ENCODE data around the gene C1R. TPM values are rescaled to one million over a fixed set of nuclear protein-coding genes. Genes with fewer than 3 reads are reported as not detected.
A peak's percentile ranks its signal among the peaks of the same experiment; 100 is the strongest.
"Not testable (repeated sequence)": the region's sequence is repeated elsewhere in the genome, so short reads cannot be mapped to it uniquely, and the experiment has no call there.

The C1R gene
- total RNA-seq, 1 donor from 2014 or later = 96.9 TPM

DNA sequence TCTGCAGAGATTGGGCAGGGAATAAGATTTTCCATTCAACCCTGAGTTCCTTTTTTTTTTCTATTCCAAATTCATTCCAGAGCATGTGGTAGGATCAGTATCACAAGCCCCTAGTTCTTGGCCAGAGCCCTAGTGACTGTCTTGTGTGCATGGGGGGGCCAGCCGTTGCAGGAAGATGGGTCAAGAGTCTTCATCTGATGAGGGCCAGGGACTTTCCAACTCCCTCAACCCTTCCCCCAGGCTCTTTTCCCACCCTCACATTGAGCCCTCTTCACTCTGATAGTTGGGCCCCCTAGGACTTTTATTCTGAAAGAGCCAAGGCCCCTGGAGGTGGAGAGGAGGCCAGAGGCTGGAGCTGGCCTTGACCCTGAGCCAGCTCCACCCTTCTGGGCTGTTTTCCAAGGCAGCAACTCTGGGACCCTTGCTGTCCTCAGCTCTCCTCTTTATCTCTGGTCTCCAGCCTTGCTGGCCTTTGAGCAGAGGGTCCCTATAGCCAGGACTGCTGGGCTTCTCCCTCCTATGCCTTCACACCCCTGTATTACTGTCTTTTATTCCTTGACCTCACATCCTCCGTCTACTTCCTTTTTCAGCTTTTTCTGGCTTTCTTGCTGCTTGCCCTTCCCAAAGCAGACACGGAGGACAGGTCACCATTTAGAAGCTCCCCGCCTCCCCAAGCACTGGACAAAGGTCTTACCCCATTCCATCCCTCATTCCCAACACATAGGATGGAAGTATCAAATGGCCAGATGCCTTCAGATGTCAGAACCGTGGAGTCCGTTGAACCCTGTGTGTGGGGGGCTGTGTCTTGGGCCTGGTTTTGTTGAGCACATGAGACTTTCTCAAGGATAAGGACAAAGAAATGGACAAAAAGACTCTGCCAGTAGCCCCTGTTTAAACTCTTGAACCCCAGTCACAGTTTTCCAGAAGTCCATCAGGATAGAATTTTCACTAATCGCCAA, 30.8 kb upstream of the C1R start:
- no peak for DNase-seq (ENCODE audit: low spot score)
- intact Hi-C loops (cut with DNase I) = no loop called here

DNA sequence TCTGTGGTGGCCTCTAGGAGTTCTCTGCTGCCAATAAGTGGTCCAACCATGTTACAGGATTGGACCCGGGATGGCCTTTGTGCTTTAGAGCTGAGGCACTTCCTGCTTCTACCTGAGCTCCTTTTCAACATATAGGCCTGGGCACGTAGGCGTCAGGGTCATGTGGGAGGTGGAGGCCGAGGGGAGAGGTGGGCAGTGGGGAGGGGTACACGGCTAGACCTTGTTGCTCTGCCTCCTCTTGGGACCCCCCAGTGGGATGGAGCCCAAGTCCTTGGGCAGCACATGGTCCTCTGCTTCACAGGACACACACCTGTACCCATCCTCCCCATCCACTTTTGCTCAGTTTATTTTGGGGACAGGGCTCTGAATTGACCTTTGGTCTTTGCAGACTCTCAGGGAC, 29.1 kb upstream of the C1R start:
- intact Hi-C loops (cut with DNase I) = no loop called here

DNA sequence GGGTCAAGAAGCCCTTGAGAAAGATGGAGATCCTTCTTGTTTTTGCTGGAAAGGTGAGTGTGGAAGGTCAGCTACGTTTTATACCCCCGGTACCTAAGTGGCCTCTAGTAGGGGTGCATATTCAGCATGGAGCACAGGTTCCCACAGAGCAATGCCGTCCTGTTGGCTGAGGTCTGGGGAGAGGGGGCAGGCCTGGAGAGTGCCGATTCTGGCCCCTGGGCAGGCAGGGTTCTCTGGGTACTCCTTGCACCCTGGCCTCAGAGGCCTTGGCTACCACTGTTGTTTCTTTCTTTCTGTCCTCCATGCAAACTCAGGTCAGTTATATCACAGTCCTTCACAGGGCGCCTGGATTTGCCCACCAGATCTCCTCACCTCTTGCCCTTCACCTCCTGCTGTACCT, 27.9 kb upstream of the C1R start:
- intact Hi-C loops (cut with DNase I) = no loop called here

More for the DNA sequence above, 29.1 kb upstream of the C1R start:
- DNase-seq (ENCODE audit: low spot score) = no peak

DNA sequence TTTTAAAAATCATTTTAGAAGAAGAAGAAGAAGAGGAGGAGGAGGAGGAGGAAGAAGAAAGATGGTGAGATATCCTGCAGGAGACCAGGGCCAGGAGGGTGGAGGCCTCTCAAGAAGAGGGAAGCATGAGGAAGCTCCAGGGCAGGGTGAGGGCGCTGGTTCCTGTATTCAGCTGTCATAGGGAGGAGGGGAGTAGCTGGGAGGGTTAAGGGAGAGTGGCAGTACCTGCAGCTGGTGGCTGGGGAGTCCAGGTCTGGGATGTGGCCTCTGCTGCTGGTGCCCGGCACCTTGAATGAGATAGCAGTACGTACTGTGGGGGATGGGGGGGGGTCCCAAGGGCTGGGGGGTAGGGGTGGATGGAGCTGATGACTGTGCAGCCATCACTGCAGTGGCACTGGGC, 26.6 kb upstream of the C1R start:
- no peak for DNase-seq (ENCODE audit: low spot score)

More for the DNA sequence above, 27.9 kb upstream of the C1R start:
- DNase-seq (ENCODE audit: low spot score) = no peak

DNA sequence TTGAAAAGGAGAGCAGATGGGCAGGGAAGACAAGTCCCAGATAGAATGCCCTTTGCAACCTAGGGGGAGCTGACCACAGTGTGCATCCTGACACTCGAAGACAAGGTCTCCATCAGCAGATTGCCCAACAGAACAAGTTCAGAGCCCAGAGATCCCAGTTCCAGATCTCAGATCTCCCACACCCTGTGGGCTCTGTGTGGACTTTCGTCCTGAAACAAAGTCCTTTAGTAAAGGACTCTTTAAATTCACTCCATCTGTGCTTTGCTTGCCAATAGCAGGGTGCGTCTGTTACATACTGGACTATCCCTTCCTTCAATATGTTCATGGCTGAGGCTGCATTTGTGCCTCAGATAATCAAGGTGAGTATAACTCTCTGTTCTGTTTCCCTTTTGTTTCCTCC, 25.4 kb upstream of the C1R start:
- DNase-seq (ENCODE audit: low spot score) = no peak
- intact Hi-C loops (cut with DNase I) = no loop called here

More for the DNA sequence above, 26.6 kb upstream of the C1R start:
- intact Hi-C loops (cut with DNase I) = no loop called here

DNA sequence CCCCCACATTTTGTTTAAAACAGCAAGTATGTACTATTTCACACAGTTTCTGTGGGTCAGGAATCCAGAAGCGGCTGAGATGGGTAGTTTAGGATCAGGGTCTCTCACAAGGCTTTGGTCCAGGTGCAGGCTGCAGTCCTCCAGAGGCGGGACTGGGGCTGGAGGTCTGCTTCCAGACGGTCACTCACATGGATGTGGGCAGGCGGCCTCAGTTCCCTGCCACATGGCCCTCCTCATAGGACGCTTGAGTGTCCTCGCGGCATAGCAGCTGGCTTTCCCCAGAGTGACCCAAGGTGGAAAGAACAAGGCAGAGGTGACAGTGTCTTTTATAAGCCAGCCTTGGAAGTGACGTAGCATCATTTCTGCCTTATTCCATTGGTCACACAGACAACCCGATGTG, 24.7 kb upstream of the C1R start:
- DNase-seq (ENCODE audit: low spot score) = no peak
- intact Hi-C loops (cut with DNase I) = no loop called here

DNA sequence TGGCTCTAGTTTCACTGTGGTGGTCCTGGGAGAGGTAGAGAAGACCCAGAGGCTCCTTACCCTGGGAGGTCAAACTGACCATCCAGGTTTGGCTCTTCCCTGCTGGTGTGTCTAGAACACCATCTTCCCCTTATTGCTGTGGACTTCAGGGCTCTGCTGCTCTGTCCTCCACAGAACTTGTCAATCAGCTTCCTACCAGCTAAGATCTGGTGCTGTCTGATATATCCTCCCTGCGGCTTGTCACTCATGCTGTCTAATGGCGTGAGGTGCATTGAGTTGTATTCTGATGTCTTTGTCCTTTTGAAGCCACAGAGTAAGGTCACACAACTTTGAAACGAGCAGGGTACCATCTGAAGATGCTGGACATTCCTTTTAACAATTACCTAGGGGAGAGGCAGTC, 24.0 kb upstream of the C1R start:
- intact Hi-C loops (cut with DNase I) = no loop called here
- no peak for DNase-seq (ENCODE audit: low spot score)

DNA sequence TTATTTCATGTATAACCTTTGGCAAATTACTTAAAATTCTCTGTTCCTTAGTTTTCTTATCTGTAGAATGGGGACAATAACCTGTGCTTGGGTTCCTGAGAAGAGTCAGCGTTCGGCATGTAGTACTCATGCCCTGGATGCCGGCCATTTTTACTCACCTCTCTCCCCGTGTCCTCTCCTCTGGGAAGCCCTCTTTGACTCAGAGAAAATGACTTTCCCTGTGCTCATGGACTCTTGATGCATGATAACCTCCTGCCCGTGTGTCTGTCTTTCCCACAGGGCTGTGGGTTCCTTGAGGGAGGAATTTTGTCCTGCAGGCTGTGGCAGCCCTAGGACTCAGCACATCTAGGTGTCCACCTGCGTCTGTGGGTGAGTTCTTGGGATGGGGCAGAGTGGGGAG, 22.6 kb upstream of the C1R start:
- no peak for DNase-seq (ENCODE audit: low spot score)
- intact Hi-C loops (cut with DNase I) = loop anchor here (5.0 kb wide), 1 partner anchor 98 kb away; the partner anchor contains the start of gene LPCAT3

DNA sequence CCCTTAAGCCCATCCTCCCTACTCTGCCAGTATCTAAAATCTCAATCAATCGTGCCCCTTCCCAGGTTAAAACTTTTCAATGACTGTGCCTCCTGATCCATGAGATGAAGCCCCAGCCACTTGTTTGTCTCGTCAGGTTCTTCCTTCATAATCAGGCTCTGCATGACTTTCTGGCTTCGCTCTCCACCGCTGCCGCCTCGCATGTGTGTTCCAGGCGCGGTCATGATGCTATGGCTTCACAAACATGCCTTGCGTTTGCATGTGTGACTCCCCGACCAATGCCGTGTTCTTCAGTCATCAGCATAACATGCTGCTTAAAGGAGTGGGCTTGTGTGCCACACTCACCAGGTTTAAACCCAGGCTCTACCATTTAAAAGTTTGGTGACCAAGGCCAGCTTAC, 21.8 kb upstream of the C1R start:
- intact Hi-C loops (cut with DNase I) = loop anchor here (5.0 kb wide), 1 partner anchor 97 kb away; the partner anchor contains the start of gene LPCAT3
- DNase-seq (ENCODE audit: low spot score) = no peak

DNA sequence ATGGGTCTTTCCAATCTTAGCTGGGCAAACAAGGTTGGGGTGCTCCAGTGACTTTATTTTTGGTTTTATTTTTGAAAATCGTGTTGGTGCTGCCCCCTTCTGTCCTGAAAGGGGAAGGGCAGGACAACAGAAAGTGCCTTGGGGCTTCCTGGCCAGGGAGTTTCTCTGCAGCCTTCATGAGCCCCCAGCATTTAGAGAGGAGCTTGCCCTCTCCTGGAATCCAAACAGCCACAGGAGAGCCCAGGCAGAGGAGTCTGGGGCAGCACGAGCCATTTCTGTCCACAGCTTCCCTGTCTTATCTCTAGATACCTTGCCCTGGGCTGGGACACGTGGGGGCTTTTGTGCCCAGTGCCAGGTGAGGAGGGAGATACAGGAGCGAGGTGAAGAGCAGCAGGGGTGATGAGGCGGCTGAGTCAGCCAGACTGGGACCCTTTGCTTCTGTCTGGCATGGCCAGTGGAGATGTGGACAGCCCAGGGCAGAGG, 21.2 kb upstream of the C1R start:
- intact Hi-C loops (cut with DNase I) = loop anchor here (5.0 kb wide), 1 partner anchor 96 kb away; the partner anchor contains the start of gene LPCAT3
- no peak for DNase-seq (ENCODE audit: low spot score)

DNA sequence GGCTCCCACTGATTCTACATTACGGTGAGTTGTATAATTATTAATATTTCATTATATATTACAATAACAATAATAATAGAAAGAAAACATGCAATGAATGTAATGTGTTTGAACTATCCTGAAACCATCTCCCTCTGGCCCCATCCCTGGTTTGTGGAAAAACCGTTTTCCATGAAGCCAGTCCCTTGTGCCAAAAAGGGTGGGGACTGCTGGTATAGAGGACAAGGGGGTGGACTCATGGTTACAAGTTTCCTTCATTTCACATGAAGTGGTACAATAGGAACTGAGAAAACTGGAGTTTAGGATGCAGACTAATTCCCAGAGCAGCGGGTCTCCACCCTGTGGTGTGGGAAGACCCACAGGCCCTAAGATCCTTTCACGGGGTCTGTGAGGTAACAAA, 19.8 kb upstream of the C1R start:
- intact Hi-C loops (cut with DNase I) = loop anchor here (5.0 kb wide), 1 partner anchor 95 kb away; the partner anchor contains the start of gene LPCAT3

DNA sequence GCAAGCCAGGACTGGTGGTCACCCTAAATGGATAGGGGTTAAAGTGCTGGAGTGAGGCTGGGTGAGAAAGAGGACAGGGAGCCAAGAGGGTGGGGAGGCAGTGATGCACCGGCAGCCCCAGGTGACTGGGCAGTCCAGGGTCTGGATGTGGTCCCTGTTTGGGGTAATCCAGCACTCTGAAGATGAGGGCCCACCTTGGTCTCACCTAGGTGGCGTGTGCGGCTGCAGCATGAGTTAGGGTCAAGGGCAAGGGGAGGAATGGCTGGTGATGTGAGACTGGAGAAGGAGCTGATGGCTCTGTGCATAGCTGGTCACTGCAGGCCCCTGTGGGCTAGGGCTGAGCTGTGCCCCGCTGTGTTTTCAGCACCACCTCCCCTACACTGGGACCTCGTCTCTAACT, 18.4 kb upstream of the C1R start:
- intact Hi-C loops (cut with DNase I) = loop anchor here (5.0 kb wide), 1 partner anchor 93 kb away; the partner anchor contains the start of gene LPCAT3

More for the DNA sequence above, 19.8 kb upstream of the C1R start:
- no peak for DNase-seq (ENCODE audit: low spot score)

DNA sequence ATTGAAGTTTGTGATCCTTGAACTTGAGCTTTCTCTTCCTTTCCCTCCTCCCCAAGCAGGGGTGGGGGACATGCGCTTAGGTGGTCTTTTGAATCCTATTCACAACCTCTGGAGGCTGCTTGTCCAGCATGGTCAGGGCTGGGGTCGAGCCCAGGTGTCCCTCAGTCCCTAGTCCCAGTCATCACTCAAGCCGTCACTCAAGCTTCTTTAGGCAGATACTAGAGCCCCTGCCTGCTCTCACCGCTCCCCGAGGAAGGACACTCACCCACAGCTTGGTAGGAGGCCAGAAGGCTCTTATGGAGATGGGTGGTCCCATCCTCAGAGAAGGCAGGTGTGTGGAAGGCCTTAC, 17.3 kb upstream of the C1R start:
- intact Hi-C loops (cut with DNase I) = loop anchor here (1.0 to 2.0 kb wide), 2 partner anchors 49 to 165 kb away; partner anchors contain the start of genes C12orf57 and C1S
- DNase-seq (ENCODE audit: low spot score) = no peak

More for the DNA sequence above, 18.4 kb upstream of the C1R start:
- no peak for DNase-seq (ENCODE audit: low spot score)

DNA sequence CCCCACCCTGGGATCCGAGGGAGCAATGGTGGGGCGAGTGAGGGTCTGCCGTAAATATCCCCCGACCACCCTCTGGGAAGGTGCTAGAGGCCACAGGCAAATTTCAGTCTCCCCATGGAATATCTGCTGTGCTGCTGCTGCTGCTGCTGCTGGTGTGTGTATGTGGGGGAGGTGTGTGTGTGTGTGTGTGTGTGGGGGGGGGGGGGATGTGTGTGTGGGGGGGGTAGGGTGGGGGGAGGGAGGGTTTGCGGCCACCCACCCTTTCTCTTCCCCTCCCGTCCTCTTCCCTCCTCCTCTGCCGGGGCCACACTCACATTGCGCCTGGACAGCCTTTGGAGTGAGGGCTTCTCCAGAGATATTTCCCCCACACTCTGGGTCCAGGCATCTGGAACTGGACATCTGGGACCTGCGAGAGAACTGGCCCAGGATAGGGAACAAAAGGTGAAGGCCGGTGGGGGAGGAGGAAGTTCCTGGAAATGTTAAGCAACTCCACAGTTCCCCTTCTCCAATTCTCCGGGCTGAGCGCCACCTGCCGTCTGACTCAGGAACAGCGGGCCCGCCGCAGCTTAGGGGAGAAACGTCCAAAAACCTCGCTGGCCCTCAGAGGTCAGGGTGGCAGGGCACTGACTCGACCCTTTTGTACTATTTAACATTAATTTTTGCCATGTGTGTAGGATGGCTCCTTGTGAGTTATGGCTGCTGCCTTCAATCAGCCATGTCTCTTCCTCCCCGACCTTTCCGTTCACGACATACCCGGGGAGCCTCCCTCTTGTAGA, 16.7 kb upstream of the C1R start, which contains the start of gene C1RL:
TSS of gene C1RL (minus strand) at position 419 of the 776 bp plus-strand sequence. CDS start at position 385, 34 bp downstream.
- DNase-seq (ENCODE audit: low spot score) = peak; percentile 94
- intact Hi-C loops (cut with DNase I) = loop anchor here (1.0 to 2.0 kb wide), 2 partner anchors 48 to 165 kb away; partner anchors contain the start of genes C12orf57 and C1S

DNA sequence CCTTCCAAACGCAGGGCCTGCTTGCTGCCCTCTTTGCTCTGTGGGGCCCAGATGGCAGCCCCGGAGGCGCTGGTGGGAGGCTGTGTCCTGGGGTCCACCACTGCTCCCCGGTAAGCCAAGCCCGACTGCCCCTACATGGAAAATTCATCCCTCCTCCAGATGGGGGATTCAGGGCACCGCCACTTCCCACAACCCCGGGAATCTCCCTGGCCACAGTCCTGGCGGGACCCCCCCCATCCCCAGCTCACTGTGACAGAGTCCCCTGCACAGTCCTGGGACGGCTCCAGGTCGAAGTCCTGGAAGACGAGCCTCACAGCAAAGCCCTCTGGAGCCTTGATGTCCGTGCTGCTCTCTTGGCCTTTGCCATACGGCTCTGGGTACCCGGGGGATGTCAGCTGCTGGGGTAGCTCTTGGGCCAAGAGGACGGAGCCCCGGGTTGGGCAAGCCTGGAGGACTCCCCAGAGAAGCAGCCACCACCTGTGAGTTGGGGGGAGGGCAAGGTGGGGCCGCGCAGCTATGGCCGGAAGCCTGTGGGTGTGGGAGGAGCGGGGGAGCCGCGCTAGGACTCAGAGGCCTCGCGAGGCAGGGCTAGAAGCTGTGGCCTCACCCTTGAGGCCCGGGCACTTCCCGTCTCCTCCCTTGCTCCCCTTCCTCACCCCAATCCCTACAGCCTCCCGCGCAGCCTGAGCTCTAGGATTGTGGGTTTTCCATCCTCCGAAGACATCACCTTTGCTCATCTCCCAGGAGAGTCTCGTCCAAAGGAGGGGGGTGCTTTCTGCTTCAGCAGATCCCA, 16.0 kb upstream of the C1R start:
- DNase-seq (ENCODE audit: low spot score) = peak; percentile 92
- intact Hi-C loops (cut with DNase I) = loop anchor here (2.0 kb wide), 1 partner anchor 47 kb away; the partner anchor contains the start of gene C1S

DNA sequence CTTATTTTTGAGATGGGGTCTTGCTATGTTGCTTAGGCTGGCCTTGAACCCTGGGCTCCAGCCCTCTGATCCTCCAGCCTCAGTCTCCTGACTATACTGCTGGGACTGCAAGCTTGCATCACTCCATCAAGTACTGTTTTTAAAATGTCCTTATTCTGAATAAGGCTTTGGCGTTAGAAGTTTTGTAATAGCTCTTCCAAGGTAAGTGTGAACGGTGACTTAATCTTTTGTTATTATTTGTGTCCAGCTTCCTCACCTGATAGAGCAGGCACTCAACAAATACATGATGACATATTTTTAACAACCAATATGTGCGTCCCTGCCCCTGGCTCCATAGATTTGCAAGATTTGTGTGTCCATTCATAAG, 15.4 kb upstream of the C1R start:
- intact Hi-C loops (cut with DNase I) = loop anchor here (2.0 kb wide), 1 partner anchor 47 kb away; the partner anchor contains the start of gene C1S
- peak; percentile 71 for DNase-seq (ENCODE audit: low spot score)

DNA sequence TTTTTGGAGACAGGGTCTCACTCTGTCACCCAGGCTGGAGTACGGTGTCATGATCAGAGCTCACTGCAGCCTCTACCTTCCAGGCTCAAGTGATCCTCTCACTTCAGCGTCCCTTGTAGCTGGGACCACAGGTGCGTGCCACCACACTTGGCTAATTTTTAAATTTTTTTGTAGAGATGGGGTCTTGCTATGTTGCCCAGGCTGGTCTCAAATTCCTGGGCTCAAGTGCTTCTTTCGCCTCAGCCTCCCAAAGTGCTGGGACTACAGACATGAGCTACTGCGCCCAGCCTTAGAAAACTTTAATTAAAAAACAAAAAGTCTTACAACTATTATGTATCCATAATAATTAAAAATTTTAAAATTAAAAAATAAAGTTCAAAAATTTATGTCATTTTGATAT, 14.9 kb upstream of the C1R start:
- intact Hi-C loops (cut with DNase I) = not testable (repeated sequence)
- peak; percentile 44 for DNase-seq (ENCODE audit: low spot score)

DNA sequence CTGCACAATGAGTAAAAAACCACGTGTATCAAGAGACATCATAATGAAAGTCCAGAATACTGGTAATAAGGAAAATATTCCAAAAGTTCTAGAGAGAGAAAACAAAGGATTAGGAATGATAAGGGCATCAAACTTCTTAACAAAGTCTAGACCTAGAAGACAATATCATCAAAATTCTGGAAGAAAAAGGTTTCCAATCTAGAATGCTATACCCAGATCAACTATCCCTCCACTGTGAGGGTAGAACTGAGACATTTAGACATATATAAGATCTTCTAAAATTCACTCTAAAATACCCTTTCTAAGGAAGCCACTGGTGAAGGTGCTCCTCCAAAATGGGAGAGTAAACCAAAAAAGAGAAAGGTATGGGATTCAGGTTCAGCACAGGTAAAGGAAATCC, 13.8 kb upstream of the C1R start:
- intact Hi-C loops (cut with DNase I) = no loop called here
- no peak for DNase-seq (ENCODE audit: low spot score)
